ENCODE measurements around the gene P3H3. TPM values are rescaled to one million over a fixed set of nuclear protein-coding genes. Genes with fewer than 3 reads are reported as not detected.

Gene P3H3
- total RNA-seq, 6 donors from 2014 or later = 2.7 to 15.7 (median 7.0) TPM

DNA sequence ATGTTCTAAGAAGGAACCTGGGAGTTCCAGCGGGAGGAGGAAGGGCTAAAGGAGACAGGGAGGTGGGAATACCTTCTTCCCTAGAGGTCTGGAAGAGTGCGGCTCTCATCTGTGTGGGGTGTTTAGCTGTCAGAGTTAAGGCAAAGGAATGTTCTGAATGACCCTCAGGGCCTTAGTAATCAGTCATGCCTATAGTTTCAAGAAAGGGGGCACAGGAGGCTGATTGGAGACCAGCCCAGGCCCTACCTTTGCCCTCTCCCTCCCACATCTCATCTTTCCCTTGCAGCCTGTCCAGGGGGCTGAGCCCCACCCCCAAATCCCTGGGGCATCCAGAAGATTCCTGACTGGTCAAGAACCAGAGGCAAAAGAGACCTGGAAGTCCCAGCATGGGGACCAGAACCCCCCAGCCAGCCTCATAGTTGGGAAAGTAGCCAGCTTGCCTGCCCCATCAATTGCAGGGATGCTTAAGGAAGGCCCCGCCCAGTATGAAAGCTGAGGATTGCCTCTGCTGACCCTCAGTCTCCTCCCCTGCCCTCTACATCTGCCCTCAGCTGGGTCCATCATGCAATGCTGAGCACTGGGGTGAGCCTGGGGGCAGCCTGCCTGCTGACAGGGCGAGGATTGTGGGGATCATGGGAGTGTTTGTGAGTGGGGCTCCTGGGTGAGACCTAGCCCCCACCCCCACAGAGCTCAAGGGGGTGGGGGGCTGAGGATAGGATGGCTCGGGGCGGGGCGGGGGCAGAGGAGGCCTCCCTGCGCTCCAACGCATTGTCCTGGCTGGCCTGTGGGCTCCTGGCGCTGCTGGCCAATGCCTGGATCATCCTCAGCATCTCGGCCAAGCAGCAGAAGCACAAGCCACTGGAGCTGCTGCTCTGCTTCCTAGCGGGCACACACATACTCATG is 4.8 kb upstream of the P3H3 start:
- 74 to 87% methylated on average over 4 to 12 of the region's 12 CpGs for WGBS, 2 donors
- Histone ChIP-seq H3K4me1 (peaks cover 23 to 39% (median 32%) of the 10 kb centered on the region in 4 donors), H3K4me3 (no peak overlapping the region), H3K9me3 (no peaks in the 10 kb centered on the region), H3K36me3 (no peaks in the 10 kb centered on the region), H3K27ac (no peak overlapping the region), H3K27me3 (peaks cover 0 to 11% (median 5%) of the 10 kb centered on the region in 4 donors)
- ATAC-seq (ENCODE audit: low FRiP score in 2 of 2) (no peak), DNase-seq (peak in 1 of 2 donors; percentile 66)
- TF ChIP-seq CTCF (IDR thresholded peaks at IDR 0.05) (no peak), POLR2AphosphoS5 (IDR thresholded peaks at IDR 0.05) (no peak), EP300 (IDR thresholded peaks at IDR 0.05) (no peak), POLR2A (IDR thresholded peaks at IDR 0.05) (no peak)

DNA sequence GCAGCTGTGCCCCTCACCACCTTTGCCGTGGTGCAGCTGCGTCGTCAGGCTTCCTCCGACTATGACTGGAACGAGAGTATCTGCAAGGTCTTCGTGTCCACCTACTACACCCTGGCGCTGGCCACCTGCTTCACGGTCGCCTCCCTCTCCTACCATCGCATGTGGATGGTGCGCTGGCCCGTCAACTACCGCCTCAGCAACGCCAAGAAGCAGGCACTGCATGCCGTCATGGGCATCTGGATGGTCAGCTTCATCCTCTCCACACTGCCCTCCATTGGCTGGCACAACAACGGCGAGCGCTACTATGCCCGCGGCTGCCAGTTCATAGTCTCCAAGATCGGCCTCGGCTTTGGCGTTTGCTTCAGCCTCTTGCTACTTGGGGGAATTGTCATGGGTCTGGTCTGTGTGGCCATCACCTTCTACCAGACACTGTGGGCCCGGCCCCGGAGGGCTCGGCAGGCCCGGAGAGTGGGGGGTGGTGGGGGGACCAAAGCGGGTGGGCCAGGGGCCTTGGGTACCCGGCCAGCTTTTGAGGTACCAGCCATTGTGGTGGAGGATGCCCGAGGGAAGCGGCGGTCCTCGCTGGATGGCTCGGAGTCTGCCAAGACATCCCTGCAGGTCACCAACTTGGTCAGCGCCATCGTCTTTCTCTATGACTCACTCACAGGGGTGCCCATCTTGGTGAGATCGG is 4.0 kb upstream of the P3H3 start:
- WGBS, 2 donors = 91 to 97% methylated on average over 19 to 37 of the region's 37 CpGs
- Histone ChIP-seq H3K27me3 (peaks cover 0 to 18% (median 9%) of the 10 kb centered on the region in 4 donors), H3K9me3 (no peaks in the 10 kb centered on the region), H3K4me3 (no peak overlapping the region), H3K36me3 (no peaks in the 10 kb centered on the region), H3K4me1 (peaks cover 23 to 47% (median 38%) of the 10 kb centered on the region in 4 donors), H3K27ac (no peak overlapping the region)
- TF ChIP-seq EP300 (IDR thresholded peaks at IDR 0.05) (no peak), POLR2AphosphoS5 (IDR thresholded peaks at IDR 0.05) (no peak), POLR2A (IDR thresholded peaks at IDR 0.05) (no peak), CTCF (IDR thresholded peaks at IDR 0.05) (no peak)
- no peak for ATAC-seq (ENCODE audit: low FRiP score in 2 of 2)
- peak in 1 of 2 donors; percentile 66 for DNase-seq

DNA sequence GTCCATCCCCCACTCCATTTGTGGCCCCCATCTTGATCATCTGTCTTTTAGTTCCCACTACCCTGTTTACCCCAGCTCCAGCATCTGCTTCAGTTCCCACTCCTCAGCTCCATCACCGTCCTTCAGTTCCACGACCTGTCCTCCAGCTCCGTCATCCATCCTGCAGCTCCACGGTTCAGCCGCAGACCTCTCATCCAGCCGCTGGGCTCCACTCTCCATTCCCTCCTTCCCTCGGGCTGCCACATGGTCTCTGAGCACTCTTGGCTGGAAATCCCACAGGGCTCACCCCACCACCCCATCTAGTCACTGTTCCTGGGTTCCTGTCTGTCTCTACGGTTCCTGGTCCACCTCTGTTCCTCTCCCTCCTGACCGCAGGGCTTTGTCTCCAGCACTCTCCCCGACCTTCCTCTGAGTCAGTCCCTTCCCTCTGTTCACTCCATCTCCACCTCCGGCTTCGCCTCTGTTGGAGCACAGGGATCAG is 3.3 kb upstream of the P3H3 start:
- Histone ChIP-seq H3K9me3 (no peaks in the 10 kb centered on the region), H3K4me1 (peaks cover 27 to 51% (median 43%) of the 10 kb centered on the region in 4 donors), H3K27me3 (peaks cover 0 to 23% (median 9%) of the 10 kb centered on the region in 4 donors), H3K4me3 (no peak overlapping the region), H3K27ac (no peak overlapping the region), H3K36me3 (no peaks in the 10 kb centered on the region)
- 59 to 65% methylated on average over 12 of the region's 12 CpGs for WGBS, 2 donors
- DNase-seq (no peak), ATAC-seq (ENCODE audit: low FRiP score in 2 of 2) (no peak)
- TF ChIP-seq POLR2A (IDR thresholded peaks at IDR 0.05) = no peak
- TF ChIP-seq EP300 (IDR thresholded peaks at IDR 0.05) = no peak
- TF ChIP-seq POLR2AphosphoS5 (IDR thresholded peaks at IDR 0.05) = no peak
- TF ChIP-seq CTCF (IDR thresholded peaks at IDR 0.05) = no peak

- no peaks in the 10 kb centered on the region for H3K9me3 ChIP-seq
- DNase-seq (peak; percentile 85 to 86), ATAC-seq (ENCODE audit: low FRiP score in 2 of 2) (peak; percentile 79 to 85)
- peaks cover 0 to 23% (median 9%) of the 10 kb centered on the region in 4 donors for H3K27me3 ChIP-seq
- 9 to 27% methylated on average over 9 to 19 of the region's 19 CpGs for WGBS, 2 donors
- no peak overlapping the region for H3K27ac ChIP-seq
- H3K4me1 ChIP-seq = peaks cover 27 to 51% (median 43%) of the 10 kb centered on the region in 4 donors
- H3K36me3 ChIP-seq = no peaks in the 10 kb centered on the region
- TF ChIP-seq EP300 (IDR thresholded peaks at IDR 0.05) (no peak), POLR2AphosphoS5 (IDR thresholded peaks at IDR 0.05) (peak in 1 of 2 donors; percentile 25), CTCF (IDR thresholded peaks at IDR 0.05) (peak; percentile 84 to 94 (median 92))
- H3K4me3 ChIP-seq = no peak overlapping the region
Observed at GRCh38 chr12:6825398-6826124, 2.6 kb upstream of the P3H3 start.
